ENCODE results near the gene PLXNC1.

- TF ChIP-seq CTCF (conservative IDR thresholded peaks at IDR 0.05; ENCODE audit: low read length) (no peak), EZH2phosphoT487 (IDR thresholded peaks at IDR 0.05; ENCODE audit: borderline replicate concordance) (no peak)
These were observed 8.8 kb downstream of the PLXNC1 start for GRCh38 chr12:94157181-94157580.

All from Loucy (cell line).